Left renal pelvis (tissue), 4 donors: ENCODE data around the gene LRSAM1. TPM values are rescaled to one million over a fixed set of nuclear protein-coding genes. Genes with fewer than 3 reads are reported as not detected.

Experiments
- DNase-seq, 4 donors: peaks; one replicate each; pipeline ENCODE4 v3.0.0-alpha.2; 2013; ENCODE audit warnings: low read depth in 4 of 4, low spot score in 3 of 4
- polyA plus RNA-seq, 4 donors: library from polyadenylated mRNA; unstranded; fragments of 120-200 nt; gene quantifications; one replicate each; pipeline ENCODE4 v1.2.1, GENCODE V29; 2013; ENCODE audit not compliant: insufficient read length in 4 of 4

The LRSAM1 gene
- polyA plus RNA-seq, 4 donors = 14.2 to 21.1 (median 16.9) TPM

DNA sequence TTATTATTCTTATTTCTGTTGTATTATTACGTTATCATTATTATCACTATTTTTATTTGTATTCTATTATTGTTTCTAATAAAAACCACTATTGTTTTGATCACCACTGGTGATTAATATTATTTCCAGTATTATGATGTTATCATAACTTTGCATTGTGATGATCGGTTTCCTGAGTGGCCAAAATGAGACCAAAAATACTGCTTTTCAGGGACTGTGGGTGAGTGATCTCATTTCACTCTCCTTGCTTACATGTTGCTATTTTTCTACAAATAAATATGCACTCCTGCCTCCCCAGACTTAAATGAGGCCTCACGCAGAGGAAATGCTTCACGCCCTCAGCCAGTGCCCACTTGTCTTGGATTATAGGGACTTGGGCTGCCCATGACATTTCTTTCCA is 78.4 kb downstream of the LRSAM1 start:
- no peak for DNase-seq

DNA sequence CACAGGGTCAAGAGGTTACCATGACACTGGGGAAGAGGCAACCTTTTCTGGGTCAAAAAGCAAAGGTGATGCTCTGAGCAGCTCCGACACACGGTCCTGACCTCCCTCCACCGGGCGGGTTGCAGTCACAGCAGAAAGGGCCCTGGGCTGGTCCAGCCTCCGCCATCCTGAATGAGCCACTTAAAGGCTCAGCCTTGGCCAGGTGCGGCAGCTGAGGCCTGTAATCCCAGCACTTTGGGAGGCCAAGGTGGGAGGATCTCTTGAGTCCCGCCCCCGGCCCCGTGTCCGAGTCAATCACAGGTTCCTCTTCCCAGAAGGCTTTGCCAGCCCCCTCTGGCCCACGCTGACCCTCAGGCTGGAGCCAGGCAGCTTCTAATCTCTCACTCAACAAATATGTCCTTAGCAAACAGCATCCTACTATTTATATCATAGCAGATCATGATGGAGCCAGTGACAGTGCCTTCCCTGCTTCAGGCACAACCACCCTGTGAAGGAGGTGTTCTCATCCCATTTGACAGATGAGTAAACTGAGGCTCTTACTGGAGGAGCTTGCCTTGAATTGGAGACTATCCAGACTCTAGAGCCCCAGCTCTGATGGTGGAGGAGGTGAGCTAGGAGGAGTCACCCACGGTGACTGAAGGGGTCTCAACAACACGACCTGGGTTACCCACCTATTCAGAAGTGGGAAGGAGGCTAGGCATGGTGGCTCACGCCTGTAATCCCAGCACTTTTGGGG is 79.1 kb downstream of the LRSAM1 start:
- no peak for DNase-seq

DNA sequence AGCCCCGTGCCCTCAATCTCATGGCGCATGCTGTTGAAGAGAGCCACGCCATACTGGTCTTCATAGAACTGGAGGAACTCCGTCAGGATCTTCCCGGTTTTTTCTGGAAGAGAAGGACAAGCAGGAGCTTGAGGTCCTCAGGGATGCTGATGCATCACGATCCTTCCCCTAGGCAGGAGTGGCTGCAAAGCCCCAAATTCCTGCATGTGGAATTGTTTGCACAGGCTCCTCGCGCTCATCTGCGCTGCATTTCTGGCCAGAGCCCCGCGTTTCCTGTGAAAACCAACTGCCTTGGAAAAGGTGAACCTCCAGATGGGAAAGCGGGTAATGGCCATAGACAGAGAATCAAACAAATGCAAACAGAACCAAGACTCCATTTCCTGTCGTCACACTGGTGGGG is 80.4 kb downstream of the LRSAM1 start:
- no peak for DNase-seq

DNA sequence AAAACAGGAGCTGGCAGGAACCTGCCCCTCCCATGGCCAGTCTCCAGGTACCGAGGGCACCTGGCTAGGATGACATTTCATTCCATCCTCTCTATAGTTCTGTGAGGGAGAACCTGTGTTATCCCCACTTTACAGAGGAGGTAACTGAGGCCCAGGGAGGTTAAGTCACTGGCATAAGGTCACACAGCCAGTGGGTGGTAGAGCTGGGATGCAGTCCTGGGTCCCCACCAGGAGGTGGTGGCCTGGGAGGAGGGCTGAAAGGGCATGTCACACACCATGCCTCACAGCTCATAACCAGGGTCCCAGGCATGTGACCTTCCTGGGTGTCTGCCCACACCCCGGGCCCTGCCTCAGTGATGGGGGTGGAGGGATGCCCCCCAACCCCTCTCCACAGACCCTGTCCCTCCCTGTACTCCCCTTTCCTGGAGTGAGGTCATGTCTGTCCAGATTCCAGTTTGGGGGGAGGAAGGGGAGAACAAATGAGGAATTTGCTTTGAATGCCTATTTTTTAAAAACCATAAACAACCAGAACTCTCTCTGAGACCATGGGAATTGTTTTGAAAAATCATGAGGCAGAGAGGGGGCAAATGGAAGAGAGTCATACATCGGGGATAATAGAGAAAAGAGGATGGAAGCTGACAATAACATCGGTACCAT is 83.1 kb downstream of the LRSAM1 start:
- no peak for DNase-seq

DNA sequence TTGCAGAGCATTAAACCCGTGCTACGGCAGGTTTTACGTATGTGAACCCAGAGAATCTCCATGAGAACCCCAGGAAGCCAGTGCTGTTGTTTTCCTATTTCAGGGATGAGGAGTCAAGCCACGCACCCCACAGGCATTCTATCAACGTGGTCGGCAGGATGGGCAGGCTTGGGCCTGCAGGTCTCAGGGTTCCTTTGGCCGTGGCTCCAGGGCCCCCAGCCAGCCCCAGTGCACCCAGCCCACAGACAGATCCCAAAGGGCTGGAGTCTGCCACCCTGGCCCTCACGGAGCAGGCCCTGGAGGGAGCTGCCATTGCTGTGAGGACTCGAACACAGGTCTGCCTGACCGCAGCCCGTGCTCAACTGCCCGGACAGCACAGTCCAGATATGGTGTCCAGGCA is 83.6 kb downstream of the LRSAM1 start:
- DNase-seq = no peak

DNA sequence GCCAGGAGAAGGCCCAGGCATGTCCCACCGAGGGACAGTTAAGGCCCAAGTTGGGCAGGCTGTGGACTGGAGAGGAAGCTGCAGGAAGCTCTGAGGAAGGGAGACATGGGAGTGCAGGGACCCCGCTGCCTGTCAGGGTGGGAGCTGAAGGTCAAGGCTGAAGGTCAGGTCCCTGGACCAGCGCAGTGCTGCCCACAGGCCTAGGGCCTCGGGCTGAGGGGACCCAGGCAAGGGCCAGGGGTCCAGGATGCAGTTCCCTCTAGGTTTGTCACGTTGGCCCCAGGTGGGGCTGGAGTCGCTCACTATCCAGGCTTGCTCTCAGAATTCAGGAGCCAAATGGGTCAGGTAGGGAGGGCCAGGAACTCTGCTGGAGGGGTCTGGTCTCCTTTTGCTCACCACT is 84.1 kb downstream of the LRSAM1 start:
- DNase-seq = no peak

DNA sequence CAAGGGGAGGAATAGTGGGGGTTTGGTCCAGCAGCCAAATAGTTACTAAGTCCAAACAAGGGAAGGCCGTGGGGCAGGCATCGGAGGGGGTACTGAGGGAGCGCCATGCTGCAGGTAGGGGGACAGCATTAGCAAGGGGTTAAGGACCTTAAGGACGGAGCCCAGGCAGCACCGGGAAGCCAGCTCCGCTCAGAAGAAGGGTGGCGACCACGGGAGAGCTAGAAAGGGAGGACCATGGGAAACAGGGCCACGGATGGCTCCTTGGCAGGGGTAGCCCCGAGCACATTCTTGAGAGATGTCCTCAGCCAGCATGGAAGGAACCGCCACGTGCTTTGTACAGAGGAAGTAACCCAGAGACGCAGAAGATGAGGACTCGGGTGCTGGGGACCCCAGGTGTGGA is 84.5 kb downstream of the LRSAM1 start:
- no peak for DNase-seq

DNA sequence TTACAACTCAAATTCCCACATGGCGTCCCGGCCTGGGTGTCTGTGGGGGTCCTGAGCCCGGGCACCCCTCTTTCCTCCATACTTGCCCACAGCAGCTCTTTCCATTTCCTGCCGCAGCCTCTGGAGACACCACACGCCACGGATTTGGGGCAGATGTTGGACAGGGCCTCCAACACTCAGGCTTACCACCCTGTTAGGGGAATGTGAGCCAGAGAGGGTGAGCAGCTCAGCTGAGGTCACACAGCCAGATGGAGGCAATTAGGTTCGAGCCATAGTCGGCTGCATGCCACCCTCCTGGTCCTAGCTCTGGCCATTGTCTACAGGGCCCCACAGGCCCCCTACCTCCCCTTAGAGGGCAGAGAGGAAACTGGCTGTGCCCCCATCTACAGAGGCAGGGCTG is 85.2 kb downstream of the LRSAM1 start:
- DNase-seq = no peak

DNA sequence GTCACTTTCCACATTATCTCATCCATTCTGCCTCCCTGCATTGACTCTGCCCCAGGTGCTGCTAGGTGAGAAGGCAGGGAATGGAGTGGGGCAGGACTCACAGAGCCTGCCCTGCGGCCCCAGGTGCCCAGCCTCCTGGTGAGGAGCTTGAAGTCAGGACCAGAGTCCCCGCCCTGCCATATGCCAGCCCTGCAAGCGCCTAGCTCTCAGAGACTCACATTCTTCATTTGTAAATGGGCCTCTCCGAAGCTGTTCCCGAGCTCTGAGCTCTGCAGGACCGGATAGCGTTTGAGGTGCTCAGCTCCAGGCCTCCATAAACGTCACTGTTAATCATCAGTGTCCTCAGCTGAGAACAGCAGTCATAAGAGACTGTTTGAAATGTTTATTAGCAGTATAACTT is 85.7 kb downstream of the LRSAM1 start:
- no peak for DNase-seq

DNA sequence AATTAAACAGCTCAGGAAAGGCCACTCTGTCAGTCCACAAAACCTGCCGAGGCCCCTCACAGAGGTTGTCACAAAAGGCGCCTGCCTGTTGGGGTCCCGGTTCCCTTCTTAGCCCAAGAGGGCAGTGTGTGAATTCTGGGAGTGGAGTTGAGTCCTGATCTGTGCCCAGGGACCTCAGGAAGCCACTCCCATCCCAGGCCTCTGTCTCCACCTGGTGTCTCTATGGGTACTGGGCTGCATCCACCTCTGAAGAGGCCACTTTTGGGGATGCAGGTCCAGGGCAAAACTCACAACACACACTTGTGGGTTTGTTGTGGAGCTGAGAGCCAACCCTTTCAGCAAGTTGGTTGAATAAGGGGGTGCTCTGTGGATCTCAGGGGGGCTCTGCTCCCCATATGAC is 86.5 kb downstream of the LRSAM1 start:
- DNase-seq = no peak

DNA sequence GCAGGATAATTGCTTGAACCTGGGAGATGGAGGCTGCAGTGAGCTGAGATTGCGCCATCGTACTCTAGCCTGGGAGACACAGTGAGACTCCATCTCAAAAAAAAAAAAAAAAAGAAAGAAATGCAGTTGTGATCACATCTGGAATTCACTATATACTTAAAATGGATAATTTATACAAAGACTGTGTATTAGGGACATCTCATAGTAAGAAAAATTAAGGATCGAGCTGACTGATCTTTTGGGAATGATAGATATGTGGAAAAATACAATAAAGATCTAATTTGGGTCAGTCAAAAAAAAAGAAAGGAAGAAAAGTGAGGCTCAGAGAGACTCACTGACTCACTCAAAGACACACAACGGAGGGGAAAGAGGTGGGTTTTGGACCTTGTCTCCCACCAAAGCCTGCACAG is 87.5 kb downstream of the LRSAM1 start:
- no peak for DNase-seq

DNA sequence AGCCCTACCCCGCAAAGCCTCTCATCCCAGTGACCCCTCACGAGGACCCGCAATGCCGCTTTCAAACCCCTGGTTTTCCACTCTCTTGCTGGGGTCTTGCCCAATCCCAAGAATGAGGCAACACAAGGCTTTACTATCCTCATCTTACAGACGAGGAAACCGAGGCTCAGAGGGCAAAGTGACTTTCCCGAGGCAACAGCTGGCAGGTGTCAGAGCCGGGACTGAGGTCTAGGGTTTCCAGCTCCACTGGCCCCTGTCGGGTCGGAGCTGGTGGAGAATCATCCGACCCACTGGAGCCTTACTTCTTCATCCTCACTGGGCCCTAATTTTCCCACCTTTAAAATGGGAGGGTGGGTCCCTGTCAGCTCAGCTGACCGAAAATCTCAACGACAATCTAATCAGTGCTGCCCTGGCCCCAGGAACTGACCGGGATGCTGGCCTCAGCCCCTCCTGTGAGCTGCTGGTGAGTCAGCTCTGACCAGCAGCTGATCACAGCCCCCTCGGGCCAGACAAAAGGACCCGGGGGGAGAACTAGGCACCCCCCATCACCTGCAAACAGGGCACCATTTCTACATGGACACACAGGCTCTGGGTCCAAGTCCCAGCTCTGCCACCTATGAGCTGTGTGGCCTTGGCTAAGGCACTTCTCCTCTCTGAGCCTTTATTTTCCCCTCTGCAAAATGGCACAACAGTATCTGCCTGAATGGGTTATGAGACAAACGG is 88.1 kb downstream of the LRSAM1 start:
- DNase-seq = no peak

DNA sequence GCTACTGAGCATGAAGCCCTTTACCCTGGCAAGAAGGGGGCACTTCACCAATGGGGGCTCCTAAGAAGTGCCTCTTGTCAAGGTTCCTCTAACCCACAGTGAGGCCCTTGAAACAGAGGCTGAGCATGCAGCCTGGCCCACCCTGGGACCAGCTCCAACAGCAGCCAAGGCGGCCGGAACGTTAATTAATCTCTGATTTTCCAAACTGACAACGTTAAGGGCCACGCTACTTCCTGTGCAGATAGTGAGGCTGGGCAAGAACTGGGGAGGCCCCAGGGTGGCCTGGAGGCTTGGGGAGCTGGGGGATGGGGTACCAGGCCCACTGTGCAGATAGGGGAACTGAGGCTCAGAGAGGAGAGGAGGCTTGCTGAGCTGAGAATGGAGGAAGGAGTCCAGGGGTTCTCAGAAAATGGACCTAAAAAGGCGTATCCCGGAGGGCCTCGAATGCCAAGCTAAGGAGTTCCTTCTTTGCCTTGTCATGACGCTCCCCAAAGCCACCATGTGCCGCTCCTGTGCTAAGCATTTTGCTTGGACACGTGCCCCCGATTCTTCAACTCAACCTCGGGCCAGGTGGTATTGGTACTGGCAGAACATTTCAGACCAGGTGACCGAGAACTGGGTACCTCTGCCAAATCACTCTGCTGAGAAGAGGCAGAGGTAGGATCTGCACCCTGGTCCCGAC is 88.8 kb downstream of the LRSAM1 start:
- no peak for DNase-seq

DNA sequence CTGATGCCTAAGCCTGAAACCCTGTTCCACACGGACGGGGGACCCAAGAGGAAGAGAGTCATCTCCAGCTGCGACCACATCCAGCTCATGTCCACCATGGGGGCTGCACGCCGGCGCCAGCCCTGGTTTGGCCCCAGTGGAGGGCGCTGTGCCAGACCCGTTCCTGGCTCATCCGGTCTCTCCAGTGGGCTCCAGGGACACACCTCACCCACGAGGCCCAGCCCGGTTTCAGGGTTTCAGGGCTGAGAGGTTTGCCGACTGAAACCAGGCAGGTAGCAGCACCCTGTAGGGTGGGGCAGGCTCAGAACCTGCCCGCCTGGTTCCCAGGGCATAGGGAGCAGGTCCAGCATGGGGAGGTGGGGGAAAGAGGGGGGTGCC is 89.3 kb downstream of the LRSAM1 start:
- DNase-seq = no peak

DNA sequence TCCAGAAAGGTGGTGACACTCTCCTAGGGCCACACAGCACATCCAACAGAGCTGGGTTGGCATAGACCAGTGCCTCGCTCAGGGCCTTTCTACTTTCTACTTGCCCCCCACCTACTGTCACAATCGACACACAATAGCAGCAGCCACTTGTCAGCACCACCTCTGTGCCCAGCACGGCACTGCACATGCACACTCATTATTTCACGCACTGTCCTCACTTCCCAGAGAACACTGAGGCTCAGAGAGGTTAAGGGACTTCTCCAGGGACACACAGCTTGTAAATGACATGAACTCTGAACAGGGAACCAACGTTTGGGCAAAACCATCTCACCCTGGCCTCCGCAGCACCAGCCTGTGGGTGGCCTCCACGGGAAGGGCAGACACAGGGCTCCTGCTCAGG is 89.9 kb downstream of the LRSAM1 start:
- no peak for DNase-seq

DNA sequence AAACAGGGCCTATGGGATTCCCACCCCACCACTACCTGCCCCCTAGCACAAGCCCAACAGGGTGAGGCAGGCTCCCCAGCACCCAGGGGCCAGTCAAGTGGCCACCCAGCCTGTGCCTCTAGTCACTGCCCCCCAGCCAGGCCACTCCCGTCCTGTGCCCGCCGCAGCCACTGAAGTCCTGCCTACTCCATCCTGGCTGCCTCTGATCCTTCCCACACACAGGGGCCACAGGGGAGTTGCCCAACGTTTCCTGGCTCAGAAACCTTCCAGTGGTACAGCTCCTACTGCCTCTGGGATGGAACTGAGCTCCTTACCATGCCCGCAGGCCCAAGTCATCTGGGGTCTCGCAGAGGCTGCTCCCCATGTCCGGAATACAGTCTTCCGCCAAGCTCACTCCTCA is 90.6 kb downstream of the LRSAM1 start:
- DNase-seq = no peak

DNA sequence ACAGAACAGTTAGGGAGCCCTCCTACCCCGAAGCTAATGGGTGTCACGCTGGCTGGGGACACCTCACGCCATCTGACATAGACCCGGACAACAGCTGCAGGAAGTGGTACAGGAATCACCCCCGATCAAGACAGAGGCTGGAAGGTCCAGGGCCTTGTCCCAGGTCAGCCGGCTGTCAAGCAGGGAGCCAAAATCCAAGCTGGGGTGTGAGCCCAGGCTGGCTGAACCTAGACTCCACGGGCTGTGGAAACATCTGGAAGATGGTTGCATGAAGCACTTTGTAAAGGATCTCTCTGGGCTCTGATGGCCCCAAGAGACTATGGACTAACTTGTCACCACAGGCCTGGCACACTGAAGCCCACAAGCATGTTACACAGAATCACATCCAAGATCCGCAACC is 91.9 kb downstream of the LRSAM1 start:
- DNase-seq = no peak

DNA sequence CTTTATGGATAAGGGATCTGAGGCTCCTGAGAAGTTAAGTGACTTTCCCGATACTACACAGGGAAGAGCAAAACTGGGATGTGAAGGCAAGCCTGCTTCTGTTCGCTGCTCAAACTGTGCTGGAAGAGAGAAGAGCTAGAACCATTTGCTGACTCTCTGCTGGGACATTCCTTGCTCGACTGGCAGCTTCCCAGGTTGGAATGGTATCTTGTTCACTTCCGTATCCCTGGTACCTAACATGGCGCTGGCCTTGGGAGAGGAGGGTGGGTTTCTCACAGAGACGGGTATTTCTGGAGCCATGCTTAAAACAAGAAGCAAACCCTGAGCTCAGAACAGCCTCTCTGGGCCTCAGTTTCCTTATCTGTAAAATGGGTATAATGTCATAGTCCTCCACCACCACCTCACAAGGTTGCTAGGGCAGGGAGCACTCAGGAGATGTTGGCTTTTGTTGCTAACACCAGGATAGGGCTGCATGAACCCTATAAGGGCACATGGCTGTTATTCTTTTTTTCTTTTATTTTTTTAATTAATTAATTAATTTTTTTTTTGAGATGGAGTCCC is 92.7 kb downstream of the LRSAM1 start:
- no peak for DNase-seq

DNA sequence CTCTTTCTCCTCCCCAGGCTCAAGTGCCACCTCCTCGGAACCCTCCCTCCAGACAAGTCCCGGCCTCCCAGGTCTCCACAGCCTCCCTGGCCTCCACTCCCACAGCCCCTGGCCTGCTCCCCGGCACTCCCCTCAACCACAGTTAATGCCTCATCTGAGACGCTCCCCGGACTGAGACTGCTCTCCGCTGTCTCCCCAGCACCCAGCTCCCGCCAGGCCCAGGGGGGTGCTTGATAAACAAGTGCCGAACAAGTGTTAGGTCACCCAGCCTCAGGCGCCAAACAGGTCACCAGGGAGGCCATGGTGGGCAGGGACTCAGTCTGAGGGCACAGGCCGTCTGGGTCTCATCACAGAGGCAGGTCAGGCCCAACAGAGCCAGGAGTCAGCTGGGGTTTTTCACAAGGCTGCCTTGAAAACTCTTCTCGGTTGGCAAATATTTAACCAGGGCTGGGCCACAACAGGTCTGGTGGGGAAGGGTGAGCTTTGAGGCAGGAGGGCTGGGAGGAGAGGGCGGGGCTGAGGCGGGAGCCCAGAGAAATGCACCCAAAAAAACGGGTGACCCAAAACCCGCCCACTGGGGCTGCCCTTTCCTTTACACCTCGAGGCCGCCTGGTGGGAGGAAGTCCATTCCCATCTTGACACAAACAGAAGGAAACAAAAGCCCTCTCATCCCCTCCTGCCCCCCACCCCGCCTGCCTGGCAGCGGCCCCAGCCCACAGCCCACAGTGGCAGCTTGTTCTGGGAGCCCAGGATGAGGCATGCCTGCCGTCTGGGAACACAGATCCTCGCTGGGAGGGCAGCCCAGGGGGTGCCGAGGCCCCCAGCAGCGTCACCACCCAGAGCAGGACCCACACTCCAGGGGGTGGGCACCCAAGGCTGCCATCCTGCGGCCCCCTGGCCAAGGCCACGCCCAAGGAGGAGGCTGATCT is 94.2 kb downstream of the LRSAM1 start:
- DNase-seq = peak in 1 of 4 donors; percentile 73
